Upper lobe of left lung (tissue), 4 donors: Measurements from ENCODE around the gene GIPC1.

Source experiments
- POLR2A ChIP-seq, 4 donors: fragments of 450-650 bp; IDR thresholded peaks; one replicate each; pipeline ENCODE4 v1.5.1; 2016 to 2017; ENCODE audit warnings: antibody characterized with exemption in 4 of 4, mild to moderate bottlenecking in 2 of 4
- POLR2AphosphoS5 ChIP-seq, 2 donors: sonication (generic); formaldehyde crosslinking; IDR thresholded peaks; one replicate each; pipeline ENCODE4 v1.5.1; 2017; ENCODE audit warnings: antibody characterized with exemption in 2 of 2
- TF ChIP-seq, protein P1 (sequence below), 6 experiments: fragments of 450-650 bp in 4 of 6; fragments of 200-600 bp in 2 of 6; sonication (generic) in 2 of 6; IDR thresholded peaks; one replicate each; pipeline ENCODE4 v1.5.1; 2016 to 2019; ENCODE audit warnings: antibody characterized with exemption in 6 of 6

DNA sequence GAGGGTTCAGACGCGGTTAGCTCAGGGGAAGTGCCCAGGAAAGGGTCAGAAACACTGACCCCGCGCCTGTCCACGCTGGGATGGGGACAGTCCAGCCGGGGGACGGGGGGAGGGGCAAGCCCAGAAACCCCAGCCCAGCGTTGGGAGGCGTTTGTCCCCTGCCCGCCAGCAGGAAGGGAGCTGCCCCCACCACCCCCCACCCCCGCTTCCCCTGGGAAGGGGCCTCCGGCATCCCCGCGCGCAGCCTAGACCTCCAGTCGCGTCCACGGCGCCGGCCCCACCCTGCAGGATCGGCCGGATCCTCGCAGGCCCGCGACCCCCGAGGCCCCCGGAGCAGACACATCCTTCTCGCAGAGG, 277 bp downstream of the GIPC1 start:
- TF ChIP-seq, protein P1, sequence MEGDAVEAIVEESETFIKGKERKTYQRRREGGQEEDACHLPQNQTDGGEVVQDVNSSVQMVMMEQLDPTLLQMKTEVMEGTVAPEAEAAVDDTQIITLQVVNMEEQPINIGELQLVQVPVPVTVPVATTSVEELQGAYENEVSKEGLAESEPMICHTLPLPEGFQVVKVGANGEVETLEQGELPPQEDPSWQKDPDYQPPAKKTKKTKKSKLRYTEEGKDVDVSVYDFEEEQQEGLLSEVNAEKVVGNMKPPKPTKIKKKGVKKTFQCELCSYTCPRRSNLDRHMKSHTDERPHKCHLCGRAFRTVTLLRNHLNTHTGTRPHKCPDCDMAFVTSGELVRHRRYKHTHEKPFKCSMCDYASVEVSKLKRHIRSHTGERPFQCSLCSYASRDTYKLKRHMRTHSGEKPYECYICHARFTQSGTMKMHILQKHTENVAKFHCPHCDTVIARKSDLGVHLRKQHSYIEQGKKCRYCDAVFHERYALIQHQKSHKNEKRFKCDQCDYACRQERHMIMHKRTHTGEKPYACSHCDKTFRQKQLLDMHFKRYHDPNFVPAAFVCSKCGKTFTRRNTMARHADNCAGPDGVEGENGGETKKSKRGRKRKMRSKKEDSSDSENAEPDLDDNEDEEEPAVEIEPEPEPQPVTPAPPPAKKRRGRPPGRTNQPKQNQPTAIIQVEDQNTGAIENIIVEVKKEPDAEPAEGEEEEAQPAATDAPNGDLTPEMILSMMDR (IDR thresholded peaks at IDR 0.05), result no peak
- TF ChIP-seq POLR2AphosphoS5 (IDR thresholded peaks at IDR 0.05) (no peak), POLR2A (IDR thresholded peaks at IDR 0.05) (no peak)
